Mucosa of descending colon (tissue), 3 donors: ENCODE measurements around the gene CCDC40. TPM values are rescaled to one million over a fixed set of nuclear protein-coding genes. Genes with fewer than 3 reads are reported as not detected.

Experiments
- ATAC-seq: fragments of 200-7000 bp; cut with Tn5 transposase; one replicate; pipeline ENCODE4 v1.9.1; 2020; ENCODE audit warnings: mild to moderate bottlenecking, moderate library complexity
- DNase-seq, 3 donors: peaks; one replicate each; pipeline ENCODE4 v3.0.0-alpha.2; 2020
- H3K36me3 ChIP-seq: fragments of 200-600 bp; one replicate; pipeline ENCODE4 v1.8.0; 2021; ENCODE audit warnings: low read depth, mild to moderate bottlenecking
- H3K4me1 ChIP-seq: fragments of 200-600 bp; one replicate; pipeline ENCODE4 v1.8.0; 2021; ENCODE audit warnings: low read depth, mild to moderate bottlenecking
- H3K4me3 ChIP-seq: fragments of 200-600 bp; one replicate; pipeline ENCODE4 v1.8.0; 2021; ENCODE audit warnings: mild to moderate bottlenecking
- H3K9me3 ChIP-seq: fragments of 200-600 bp; one replicate; pipeline ENCODE4 v1.8.0; 2021; ENCODE audit warnings: mild to moderate bottlenecking
- CTCF ChIP-seq: fragments of 200-600 bp; IDR thresholded peaks from one replicate; pipeline ENCODE4 v1.8.0; 2022; ENCODE audit warnings: antibody characterized with exemption, mild to moderate bottlenecking
- intact Hi-C, 2 donors: fragments of 100-400 bp; cut with DNase I in 1 of 2; cut with micrococcal nuclease in 1 of 2; formaldehyde crosslinking; loops; one replicate each; pipeline versions ENCODE4 v1.11.0 to v1.11.1; 2022; cut with DNase I, micrococcal nuclease
- total RNA-seq, 3 donors: library from RNA; stranded (reverse); fragmentation: NEBNext Ultra II Directional in 2 of 3; extraction: Animal tissue kit (Norgen Biotek cat#: 25700) in 2 of 3; gene quantifications; one replicate each; pipeline versions ENCODE4 v1.2.1 to v1.2.4, GENCODE V29; 2021 to 2023
- donor health status: DM: no; HTN: no; CAD: no; lungs with moderate emphysema.
- donor health status: DM: no; HTN: no; CAD: no.
- donor health status: DM: no; HTN: yes; CAD: no.

CCDC40 gene
- total RNA-seq, 3 donors from 2014 or later: 2.1 to 5.9 (median 2.7) TPM

DNA sequence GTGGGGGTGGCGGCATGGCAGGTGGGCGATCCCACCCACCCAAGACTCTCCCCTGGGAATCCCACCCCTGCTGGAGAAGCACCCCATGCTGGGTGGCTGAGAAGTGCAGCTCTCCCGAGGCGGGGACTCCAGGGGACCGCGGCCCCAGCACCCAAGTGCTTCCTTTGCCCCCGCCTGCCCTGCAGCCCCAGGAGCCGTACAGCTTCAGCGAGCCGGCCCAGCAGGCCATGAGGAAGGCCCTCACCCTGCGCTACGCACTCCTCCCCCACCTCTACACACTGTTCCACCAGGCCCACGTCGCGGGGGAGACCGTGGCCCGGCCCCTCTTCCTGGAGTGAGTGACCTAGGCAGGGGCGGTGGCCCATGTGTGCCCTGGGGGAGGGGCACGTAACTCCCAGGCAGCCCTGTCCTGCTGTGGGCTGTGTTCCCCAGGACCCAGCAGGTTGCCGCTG, 76.6 kb downstream of the CCDC40 start:
- Histone ChIP-seq H3K4me1 (no peaks in the 10 kb centered on the region), H3K36me3 (no peaks in the 10 kb centered on the region), H3K9me3 (no peaks in the 10 kb centered on the region), H3K4me3 (no peak overlapping the region)
- DNase-seq (no peak), ATAC-seq (no peak)
- intact Hi-C loops: no loop called here
- no peak for TF ChIP-seq CTCF

DNA sequence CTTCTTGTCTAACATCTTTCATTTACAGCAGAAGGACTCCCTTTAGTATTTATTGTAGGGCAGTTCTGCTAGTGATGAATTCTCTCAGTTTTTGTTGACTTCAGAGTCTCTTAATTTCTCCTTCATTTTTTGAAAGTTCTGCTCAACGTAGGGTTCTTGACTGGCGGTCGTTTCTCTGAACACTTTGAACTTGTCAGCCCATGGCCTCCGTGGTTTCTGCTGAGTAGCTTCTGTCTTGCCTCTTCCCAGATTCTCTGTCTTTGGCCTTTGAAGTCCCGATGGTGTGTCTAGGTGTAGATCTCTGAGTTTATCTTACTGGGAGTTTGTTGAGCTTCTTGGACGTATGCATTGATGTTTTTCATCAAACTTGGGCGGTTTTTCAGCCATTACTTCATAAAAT, 78.3 kb downstream of the CCDC40 start:
- ATAC-seq: no peak
- H3K36me3 ChIP-seq: no peaks in the 10 kb centered on the region
- no peak for TF ChIP-seq CTCF

GRCh38 chr17:80115159-80115558, 78.7 kb downstream of the CCDC40 start:
- H3K36me3 ChIP-seq: no peaks in the 10 kb centered on the region
- H3K4me3 ChIP-seq: no peak overlapping the region
- no peaks in the 10 kb centered on the region for H3K9me3 ChIP-seq
- ATAC-seq (no peak), DNase-seq (no peak)
- intact Hi-C loops: no loop called here
- no peaks in the 10 kb centered on the region for H3K4me1 ChIP-seq
- no peak for TF ChIP-seq CTCF

More for the DNA sequence above, 78.3 kb downstream of the CCDC40 start:
- intact Hi-C loops: no loop called here
- H3K4me3 ChIP-seq: no peak overlapping the region
- DNase-seq: no peak
- H3K4me1 ChIP-seq: no peaks in the 10 kb centered on the region
- H3K9me3 ChIP-seq: no peaks in the 10 kb centered on the region

- H3K36me3 ChIP-seq: no peaks in the 10 kb centered on the region
- no peak for DNase-seq
- TF ChIP-seq CTCF: no peak
These were observed 80.0 kb downstream of the CCDC40 start for GRCh38 chr17:80116276-80116920.

DNA sequence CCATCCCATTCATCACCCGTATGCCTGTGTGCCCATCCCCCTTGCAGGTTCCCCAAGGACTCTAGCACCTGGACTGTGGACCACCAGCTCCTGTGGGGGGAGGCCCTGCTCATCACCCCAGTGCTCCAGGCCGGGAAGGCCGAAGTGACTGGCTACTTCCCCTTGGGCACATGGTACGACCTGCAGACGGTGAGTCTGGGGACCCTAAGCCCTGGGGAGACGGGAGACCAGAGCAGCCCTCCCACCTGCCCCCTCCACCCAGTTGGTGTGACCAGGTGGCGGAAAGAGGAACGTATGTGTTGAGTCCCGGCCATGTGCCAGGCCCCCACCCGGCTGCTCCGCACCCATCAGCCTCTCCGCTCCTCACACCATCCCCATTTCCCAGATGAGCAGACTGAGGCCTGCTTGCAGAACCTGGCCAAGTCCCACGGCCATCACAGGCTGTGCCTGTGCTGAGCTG, 80.5 kb downstream of the CCDC40 start:
- H3K36me3 ChIP-seq: no peaks in the 10 kb centered on the region
- no peak for TF ChIP-seq CTCF
- no peaks in the 10 kb centered on the region for H3K4me1 ChIP-seq
- intact Hi-C loops: no loop called here
- no peak overlapping the region for H3K4me3 ChIP-seq
- H3K9me3 ChIP-seq: no peaks in the 10 kb centered on the region
- DNase-seq: no peak
- ATAC-seq: no peak

More at GRCh38 chr17:80116276-80116920, 80.0 kb downstream of the CCDC40 start:
- intact Hi-C loops: no loop called here
- Histone ChIP-seq H3K4me3 (no peak overlapping the region), H3K4me1 (no peaks in the 10 kb centered on the region), H3K9me3 (no peaks in the 10 kb centered on the region)
- ATAC-seq: no peak
